DND-41 (cell line): ENCODE data around the gene SNAI3.

Source experiments
- EZH2 ChIP-seq: IDR thresholded peaks from 3 replicates; pipeline ENCODE4 v1.6.1; 2012; ENCODE audit warnings: borderline replicate concordance, low read depth, mild to moderate bottlenecking, moderate library complexity, low read length, inconsistent platforms; ENCODE audit not compliant: severe bottlenecking
- TF ChIP-seq, protein P1 (sequence below): IDR thresholded peaks from 2 replicates; pipeline ENCODE4 v1.5.1; 2012; ENCODE audit warnings: borderline replicate concordance, low read length, moderate library complexity, mild to moderate bottlenecking; ENCODE audit not compliant: poor library complexity, severe bottlenecking; ENCODE audit errors: extremely low read depth

DNA sequence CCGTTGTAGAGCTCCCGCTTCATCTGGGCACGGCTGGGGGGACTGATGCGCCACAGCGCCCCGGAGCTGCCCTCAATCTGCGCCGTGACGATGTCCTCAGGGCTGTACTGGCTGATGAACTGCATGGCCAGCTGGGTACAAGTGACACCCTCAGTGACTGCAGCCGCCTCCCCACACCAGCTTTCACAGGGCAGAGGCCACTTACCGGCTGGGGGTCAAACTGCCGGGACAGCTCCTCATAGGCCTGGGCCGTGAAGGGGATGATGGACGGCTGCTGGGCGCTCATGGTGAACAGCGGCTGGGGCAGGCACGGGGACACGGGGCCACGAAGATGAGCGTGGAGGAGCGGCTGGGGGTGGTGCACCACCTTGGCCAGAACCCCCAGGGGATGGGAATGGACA, 30.3 kb upstream of the SNAI3 start:
- TF ChIP-seq, protein P1, sequence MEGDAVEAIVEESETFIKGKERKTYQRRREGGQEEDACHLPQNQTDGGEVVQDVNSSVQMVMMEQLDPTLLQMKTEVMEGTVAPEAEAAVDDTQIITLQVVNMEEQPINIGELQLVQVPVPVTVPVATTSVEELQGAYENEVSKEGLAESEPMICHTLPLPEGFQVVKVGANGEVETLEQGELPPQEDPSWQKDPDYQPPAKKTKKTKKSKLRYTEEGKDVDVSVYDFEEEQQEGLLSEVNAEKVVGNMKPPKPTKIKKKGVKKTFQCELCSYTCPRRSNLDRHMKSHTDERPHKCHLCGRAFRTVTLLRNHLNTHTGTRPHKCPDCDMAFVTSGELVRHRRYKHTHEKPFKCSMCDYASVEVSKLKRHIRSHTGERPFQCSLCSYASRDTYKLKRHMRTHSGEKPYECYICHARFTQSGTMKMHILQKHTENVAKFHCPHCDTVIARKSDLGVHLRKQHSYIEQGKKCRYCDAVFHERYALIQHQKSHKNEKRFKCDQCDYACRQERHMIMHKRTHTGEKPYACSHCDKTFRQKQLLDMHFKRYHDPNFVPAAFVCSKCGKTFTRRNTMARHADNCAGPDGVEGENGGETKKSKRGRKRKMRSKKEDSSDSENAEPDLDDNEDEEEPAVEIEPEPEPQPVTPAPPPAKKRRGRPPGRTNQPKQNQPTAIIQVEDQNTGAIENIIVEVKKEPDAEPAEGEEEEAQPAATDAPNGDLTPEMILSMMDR = no peak
- no peak for TF ChIP-seq EZH2
